Pons (tissue), 1 donor: ENCODE results near the gene JAM3.
"Not testable (repeated sequence)": the region's sequence is repeated elsewhere in the genome, so short reads cannot be mapped to it uniquely, and the experiment has no call there.

Source experiments
- DNase-seq: peaks from one replicate; pipeline ENCODE4 v3.0.0-alpha.2; 2016; ENCODE audit warnings: low spot score

JAM3 gene

GRCh38 chr11:134062265-134063123 lies 6.4 kb upstream of the JAM3 start:
- no peak for DNase-seq

GRCh38 chr11:134063124-134063495 lies 5.8 kb upstream of the JAM3 start:
- no peak for DNase-seq

GRCh38 chr11:134063991-134064747 lies 4.7 kb upstream of the JAM3 start:
- no peak for DNase-seq

- no peak for DNase-seq
These were observed 3.5 kb upstream of the JAM3 start for GRCh38 chr11:134065381-134065780.

- no peak for DNase-seq
These were observed 1.7 kb upstream of the JAM3 start for GRCh38 chr11:134066943-134067885.

- DNase-seq, result peak; percentile 63
These were observed 812 bp downstream of the JAM3 start for GRCh38 chr11:134069426-134070341.

GRCh38 chr11:134070342-134070845 lies 1.5 kb downstream of the JAM3 start:
- DNase-seq, result peak; percentile 95

GRCh38 chr11:134071306-134071705 lies 2.4 kb downstream of the JAM3 start:
- DNase-seq, result peak; percentile 30

- peak; percentile 49 for DNase-seq
These were observed 3.0 kb downstream of the JAM3 start for GRCh38 chr11:134071766-134072402.

- DNase-seq, result peak; percentile 40
These were observed 4.0 kb downstream of the JAM3 start for GRCh38 chr11:134072844-134073243.

GRCh38 chr11:134074346-134074745 lies 5.5 kb downstream of the JAM3 start:
- no peak for DNase-seq

GRCh38 chr11:134074766-134075165 lies 5.9 kb downstream of the JAM3 start:
- no peak for DNase-seq

- DNase-seq, result no peak
These were observed 10.4 kb downstream of the JAM3 start for GRCh38 chr11:134079317-134079716.

GRCh38 chr11:134081258-134081657 lies 12.4 kb downstream of the JAM3 start:
- not testable (repeated sequence) for DNase-seq

GRCh38 chr11:134082990-134083389 lies 14.1 kb downstream of the JAM3 start:
- DNase-seq, result no peak

GRCh38 chr11:134086376-134086775 lies 17.5 kb downstream of the JAM3 start:
- no peak for DNase-seq

GRCh38 chr11:134092006-134092405 lies 23.1 kb downstream of the JAM3 start:
- DNase-seq, result not testable (repeated sequence)

GRCh38 chr11:134097166-134097565 lies 28.3 kb downstream of the JAM3 start:
- no peak for DNase-seq

GRCh38 chr11:134098566-134099184 lies 29.8 kb downstream of the JAM3 start:
- no peak for DNase-seq

GRCh38 chr11:134100171-134100570 lies 31.3 kb downstream of the JAM3 start:
- DNase-seq, result no peak
